SK-N-MC (cell line): ENCODE data around the gene OR56A4.

Experiments used
- EZH2 ChIP-seq: fragments of 200-600 bp; sonication (generic); IDR thresholded peaks from one replicate; pipeline ENCODE4 v1.6.1; 2017; ENCODE audit warnings: antibody characterized with exemption
- POLR2AphosphoS5 ChIP-seq: IDR thresholded peaks from 2 replicates; pipeline ENCODE4 v1.6.1; 2012; ENCODE audit warnings: mild to moderate bottlenecking, low read depth, low read length, borderline replicate concordance

DNA sequence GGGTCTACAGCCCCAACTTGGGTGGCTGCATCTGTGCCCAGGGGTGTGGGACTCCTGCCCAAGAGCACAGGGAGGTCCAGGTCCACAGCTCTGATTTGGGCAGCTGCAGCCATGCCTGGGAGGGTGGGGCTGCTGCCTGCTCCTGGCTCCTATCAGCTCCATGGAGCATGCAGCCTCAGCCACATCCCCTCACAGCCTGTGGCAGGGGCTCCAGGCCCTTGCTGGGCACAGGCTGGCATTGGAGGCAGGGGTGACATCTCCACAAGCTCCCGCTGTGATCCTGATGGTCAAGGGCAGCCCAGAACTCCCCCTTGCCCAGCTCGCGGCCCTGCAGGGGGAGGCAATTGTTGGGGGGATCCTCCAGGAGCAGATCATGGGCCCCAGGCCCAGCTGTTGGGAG lies 6.3 kb upstream of the OR56A4 start:
- TF ChIP-seq EZH2 (no peak), POLR2AphosphoS5 (no peak)
